ENCODE data around the gene THOC7. TPM values are rescaled to one million over a fixed set of nuclear protein-coding genes. Genes with fewer than 3 reads are reported as not detected.

Gene THOC7
- total RNA-seq, 6 donors from 2014 or later, result 16.2 to 77.7 (median 40.6) TPM

Small RNAs within 50 kb of the gene (small RNA-seq; reads per million reads assigned to genes)
- 0 reads per million in 4 donors for gene SCAANT1

Other genes starting within 250 kb of the THOC7 start
- 10 to 100 TPM in 3 of 6 donors, 1 to 10 TPM in 1, under 1 TPM in 2; 0.34 to 36.8 (median 10.5) TPM for gene SNTN, start 211.1 kb downstream of the THOC7 start, total RNA-seq
- gene C3orf49, start 44.5 kb downstream of the THOC7 start, total RNA-seq, result not detected
- gene ATXN7, start 62 bp upstream of the THOC7 start, total RNA-seq, result 10 to 100 TPM; 29.5 to 83.8 (median 42.3) TPM
- not detected for gene SCAANT1, start 48.6 kb upstream of the THOC7 start, total RNA-seq
- gene PSMD6, start 159.7 kb upstream of the THOC7 start, total RNA-seq, result 10 to 100 TPM; 41.2 to 69.3 (median 58.6) TPM

Measured in upper lobe of left lung (tissue), 6 donors.